Embryonic facial prominence (tissue), 1 donor: Measurements from ENCODE around the gene PHKB.
"Not testable (repeated sequence)": the region's sequence is repeated elsewhere in the genome, so short reads cannot be mapped to it uniquely, and the experiment has no call there.

ENCODE experiments used
- DNase-seq: peaks from one replicate; pipeline ENCODE4 v3.0.0-alpha.2; 2016; ENCODE audit errors: extremely low spot score

The PHKB gene

GRCh38 chr16:47506800-47507199 lies 45.7 kb downstream of the PHKB start:
- no peak for DNase-seq

DNA sequence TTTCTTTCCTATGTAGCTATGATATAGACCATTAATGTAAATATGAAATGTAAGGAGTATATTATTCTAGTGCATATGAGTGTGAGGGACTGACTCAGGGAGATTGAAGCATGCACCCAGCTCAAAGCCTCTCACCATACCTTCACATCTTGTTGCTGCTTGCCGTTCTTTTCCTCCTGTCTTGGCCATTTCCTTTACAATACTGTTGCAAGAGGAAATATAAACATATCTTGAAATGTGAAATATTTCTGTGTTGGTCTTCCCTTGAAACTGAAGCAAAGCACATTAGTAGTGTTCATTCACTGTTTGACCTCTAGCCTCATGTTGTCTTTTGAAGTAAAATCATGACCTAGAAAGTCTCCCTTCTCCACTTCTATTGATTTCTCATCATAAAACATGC lies 46.6 kb downstream of the PHKB start:
- no peak for DNase-seq

- no peak for DNase-seq
These were observed 50.8 kb downstream of the PHKB start for GRCh38 chr16:47511882-47512281.

GRCh38 chr16:47519037-47519436 lies 57.9 kb downstream of the PHKB start:
- no peak for DNase-seq

DNA sequence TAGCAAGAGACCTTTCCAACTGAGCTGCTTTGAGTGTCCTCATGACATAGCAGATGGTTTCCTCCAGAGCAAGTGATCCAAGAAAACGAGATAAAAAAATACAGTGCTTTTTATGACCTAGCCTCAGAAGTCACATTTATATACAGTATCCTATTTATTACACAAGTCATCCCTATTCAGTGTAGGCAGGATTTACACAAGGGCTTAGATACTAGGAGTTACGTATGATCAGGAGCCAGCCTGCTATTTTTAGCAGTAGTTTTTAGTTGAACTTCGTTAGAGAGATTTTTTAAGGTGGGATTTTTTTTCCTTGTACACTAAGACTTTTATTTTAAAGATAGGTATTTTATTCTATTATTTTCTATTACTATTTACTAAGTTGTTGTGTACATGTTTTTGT lies 58.4 kb downstream of the PHKB start:
- no peak for DNase-seq

GRCh38 chr16:47519996-47520679 lies 59.0 kb downstream of the PHKB start:
- DNase-seq: no peak

GRCh38 chr16:47523342-47524006 lies 62.3 kb downstream of the PHKB start:
- no peak for DNase-seq

DNA sequence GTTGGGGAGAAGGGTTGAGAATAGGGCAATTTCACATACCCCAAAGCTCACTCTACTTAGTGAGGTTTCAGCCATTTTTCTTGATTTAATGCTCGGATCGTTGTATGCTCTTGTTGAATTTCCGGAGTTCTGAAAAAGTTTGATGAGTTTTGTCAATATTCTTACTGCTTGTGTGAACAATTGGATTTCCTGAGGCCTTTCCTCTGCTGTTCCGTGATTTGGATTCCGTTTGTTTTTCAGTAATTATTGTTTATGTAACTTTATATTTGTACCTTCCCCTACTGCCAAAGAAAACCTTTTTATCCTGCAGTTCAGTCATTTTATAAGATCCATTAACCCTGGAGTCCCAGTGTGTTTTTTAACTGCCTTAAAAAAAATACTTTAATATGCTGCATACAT lies 62.9 kb downstream of the PHKB start:
- no peak for DNase-seq

DNA sequence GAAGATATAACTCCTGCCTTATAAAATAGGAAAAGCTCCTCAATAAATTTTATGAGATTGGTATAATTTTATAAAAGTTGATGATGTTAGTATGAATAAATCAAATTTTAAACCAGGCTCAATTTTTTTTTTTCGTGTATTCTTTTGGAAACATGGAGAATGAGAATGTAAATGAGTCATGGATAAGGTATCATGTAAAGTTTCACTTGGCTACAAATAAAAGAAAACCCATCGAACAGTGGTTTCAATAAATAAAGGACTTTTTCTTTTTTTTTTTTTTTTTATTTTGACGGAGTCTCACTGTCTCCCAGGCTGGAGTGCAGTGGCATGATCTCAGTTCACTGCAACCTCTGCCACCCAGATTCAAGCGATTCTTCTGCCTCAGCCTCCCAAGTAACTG lies 67.3 kb downstream of the PHKB start:
- no peak for DNase-seq

DNA sequence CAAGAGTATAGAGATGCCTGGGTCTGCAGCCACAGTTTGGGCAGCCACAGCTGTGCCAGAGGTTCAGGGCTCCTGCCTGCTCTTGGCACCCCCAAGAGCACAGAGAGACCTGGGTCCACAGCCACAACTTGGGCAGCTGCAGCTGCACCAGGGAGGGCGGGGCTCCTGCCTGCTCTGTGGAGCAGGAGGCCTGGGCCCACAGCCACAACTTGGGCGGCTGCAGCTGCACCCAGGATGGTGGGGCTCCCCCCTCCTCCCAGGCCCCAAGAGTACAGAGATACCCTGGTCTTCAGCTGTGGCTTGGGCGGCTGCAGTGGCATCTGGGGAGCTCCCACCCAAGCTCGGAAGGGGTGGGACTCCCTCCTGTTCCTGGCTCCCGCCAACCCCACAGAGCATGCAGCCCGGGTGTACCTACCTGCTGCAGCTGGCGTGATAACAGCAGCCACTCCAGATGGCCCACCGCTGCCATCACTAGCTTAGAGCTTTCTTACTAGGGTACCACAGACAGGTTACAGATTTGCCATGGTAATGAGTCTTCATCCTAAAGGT lies 72.7 kb downstream of the PHKB start:
- no peak for DNase-seq

DNA sequence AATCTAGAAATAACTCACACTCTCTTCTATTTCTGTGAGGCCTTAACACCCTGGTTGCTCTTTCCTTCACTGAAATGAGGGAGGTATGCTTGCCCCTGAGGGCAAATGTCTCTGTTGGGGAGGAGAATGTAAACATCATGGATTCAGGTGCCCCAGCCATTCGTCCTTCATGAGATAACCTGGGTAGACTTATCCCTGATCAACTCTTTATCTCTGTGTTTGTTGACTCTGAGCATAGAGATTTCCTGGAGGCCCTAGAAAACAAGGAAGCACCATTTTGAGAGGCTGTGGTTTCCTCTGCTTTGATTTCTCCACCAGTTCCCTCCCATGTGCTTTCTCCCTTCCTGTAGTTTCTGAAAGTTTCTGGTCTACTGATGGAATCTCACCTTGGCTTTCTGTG lies 77.3 kb downstream of the PHKB start:
- DNase-seq: no peak

DNA sequence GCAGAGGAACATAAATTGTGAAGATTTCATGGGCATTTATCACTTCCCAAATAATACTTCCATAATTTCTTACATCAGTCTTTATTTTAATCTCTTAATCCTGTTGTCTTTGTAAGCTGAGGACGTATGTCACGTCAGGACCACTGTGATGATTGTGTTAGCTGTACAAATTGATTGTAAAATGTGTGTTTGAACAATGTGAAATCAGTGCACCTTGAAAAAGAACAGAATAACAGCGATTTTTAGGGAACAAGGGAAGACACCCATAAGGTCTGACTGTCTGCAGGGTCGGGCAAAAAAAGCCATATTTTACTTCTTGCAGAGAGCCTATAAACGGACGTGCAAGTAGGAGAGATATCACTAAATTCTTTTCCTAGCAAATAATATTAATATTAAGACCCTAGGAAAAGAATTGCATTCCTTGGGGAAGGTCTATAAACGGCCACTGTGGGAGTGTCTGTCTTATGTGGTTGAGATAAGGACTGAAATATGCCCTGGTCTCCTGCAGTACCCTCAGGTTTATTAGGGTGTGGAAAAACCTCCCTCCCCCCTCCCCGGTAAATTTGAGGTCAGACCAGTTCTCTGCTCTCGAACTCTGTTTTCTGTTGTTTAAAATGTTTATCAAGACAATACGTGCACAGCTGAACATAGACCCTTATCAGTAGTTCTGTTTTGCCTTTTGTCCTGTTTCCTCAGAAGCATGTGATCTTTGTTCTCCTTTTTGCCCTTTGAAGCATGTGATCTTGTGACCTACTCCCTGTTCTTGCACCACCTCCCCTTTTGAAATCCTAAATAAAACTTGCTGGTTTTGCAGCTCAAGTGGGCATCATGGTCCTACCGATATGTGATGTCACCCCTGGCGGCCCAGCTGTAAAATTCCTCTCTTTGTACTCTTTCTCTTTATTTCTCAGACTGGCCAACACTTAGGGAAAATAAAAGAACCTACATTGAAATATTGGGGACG lies 78.9 kb downstream of the PHKB start:
- not testable (repeated sequence) for DNase-seq

DNA sequence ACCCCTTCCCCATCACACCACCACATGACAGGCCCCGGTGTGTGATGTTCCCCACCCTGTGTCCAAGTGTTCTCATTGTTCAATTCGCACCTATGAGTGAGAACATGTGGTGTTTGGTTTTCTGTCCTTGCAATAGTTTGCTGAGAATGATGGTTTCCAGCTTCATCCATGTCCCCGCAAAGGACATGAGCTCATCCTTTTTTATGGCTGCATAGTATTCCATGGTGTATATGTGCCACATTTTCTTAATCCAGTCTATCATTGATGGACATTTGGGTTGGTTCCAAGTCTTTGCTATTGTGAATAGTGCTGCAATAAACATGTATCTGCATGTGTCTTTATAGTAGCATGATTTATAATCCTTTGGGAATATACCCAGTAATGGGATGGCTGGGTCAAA lies 80.0 kb downstream of the PHKB start:
- DNase-seq: not testable (repeated sequence)

- not testable (repeated sequence) for DNase-seq
These were observed 83.1 kb downstream of the PHKB start for GRCh38 chr16:47544255-47544654.

DNA sequence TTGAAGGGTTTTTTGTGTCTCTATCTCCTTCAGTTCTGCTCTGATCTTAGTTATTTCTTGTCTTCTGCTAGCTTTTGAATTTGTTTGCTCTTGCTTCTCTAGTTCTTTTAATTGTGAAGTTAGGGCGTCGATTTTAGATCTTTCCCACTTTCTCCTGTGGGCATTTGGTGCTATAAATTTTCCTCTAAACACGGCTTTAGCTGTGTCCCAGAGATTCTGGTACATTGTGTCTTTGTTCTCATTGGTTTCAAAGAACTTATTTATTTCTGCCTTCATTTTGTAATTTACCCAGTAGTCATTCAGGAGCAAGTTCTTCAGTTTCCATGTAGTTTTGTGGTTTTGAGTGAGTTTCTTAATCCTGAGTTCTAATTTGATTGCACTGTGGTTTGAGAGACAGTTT lies 90.1 kb downstream of the PHKB start:
- DNase-seq: not testable (repeated sequence)

GRCh38 chr16:47551767-47552166 lies 90.6 kb downstream of the PHKB start:
- not testable (repeated sequence) for DNase-seq

DNA sequence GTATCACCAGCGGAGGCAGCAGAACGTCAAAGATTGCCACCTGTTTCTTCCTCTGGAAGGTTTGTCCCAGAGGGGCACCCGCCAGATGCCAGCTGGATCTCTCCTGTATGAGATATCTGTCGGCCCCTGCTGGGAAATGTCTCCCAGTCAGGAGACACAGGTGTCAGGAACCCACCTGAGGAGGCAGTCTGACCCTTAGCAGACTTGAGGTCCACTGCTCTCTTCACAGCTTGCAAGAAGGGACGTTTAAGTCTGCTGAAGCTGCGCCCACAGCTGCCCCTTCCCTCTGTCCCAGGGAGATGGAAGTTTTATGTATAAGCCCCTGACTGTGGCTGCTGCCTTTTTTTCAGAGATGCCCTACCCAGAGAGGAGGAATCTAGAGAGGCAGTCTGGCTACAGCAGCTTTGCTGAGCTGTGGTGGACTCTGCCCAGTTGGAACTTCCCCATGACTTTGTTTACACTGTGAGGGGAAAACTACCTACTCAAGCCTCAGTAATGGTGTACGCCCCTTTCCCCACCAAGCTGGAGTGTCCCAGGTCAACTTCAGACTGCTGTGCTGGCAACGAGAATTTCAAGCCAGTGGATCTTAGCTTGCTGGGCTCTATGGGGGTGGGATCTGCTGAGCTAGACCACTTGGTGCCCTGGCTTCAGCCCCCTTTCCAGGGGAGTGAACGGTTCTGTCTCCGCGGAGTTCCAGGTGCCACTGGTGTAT lies 92.9 kb downstream of the PHKB start:
- no peak for DNase-seq

- DNase-seq: not testable (repeated sequence)
These were observed 93.5 kb downstream of the PHKB start for GRCh38 chr16:47554587-47554986.

DNA sequence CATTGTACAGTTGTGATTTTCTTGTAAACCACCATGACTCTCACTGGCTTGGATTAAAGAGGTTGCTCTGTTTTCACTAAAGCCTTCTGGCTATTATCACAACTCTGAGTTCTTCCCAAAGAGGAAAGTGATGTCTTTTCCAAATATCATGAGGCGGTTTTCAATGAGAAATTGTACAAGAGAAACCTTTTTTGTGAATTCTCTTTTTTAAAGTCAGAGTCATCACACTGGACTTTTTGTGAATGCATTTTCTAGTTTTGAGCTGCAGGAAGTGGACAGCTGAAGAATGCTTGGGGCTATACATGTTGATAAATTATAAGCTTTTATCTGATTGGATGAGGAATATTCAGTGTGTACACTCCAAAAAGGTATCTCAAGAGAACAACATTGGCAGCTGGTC lies 100.2 kb downstream of the PHKB start:
- DNase-seq: no peak

GRCh38 chr16:47562366-47562765 lies 101.2 kb downstream of the PHKB start:
- DNase-seq: no peak

DNA sequence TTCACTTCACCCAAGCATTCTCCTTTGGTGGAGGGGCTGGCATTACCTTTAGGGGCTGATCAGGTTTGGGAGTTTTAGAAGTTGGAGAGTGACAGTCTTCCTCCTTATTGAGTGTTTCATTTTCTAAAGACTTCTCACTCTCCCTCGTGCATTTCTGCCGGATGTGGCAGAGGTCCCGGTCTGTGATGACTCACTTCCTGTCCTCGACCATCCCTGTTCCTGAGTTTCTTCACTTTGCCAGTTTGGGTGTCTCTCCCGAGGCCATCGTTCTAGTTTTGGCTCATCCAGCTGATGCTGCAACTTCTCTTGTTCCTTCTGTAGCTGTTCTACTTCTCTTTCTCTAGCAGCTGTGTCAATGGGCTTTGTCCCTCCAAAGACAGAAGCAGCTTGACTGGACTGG lies 104.3 kb downstream of the PHKB start:
- no peak for DNase-seq

DNA sequence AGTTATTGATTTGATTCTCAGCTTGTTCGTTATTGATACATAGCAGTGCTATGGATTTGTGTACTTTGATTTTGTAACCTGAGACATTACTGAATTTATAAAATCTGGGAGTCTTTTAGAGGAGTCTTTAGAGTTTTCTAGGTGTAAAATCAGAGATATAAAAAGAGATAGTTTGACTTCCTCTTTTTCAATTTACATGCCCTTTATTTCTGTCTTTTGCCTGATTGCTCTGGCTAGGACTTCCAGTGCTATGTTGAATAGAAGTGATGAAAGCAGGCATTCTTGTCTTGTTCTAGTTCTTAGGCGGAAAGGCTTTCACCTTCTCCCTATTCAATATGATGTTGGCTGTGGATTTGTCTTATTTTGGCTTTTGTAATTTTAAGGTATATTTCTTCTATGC lies 106.2 kb downstream of the PHKB start:
- DNase-seq: no peak
